Stimulated activated CD4-positive, alpha-beta T cell treated with anti-CD3 and anti-CD28 coated beads, Interleukin-4, amount 100 ng/mL, for 1 hour (primary cell): Measurements from ENCODE around the gene SLC25A47.
"Not testable (repeated sequence)": the region's sequence is repeated elsewhere in the genome, so short reads cannot be mapped to it uniquely, and the experiment has no call there.

Experiments used
- DNase-seq: peaks from one replicate; pipeline ENCODE4 v3.0.0-alpha.2; 2020

SLC25A47 gene, protein sequence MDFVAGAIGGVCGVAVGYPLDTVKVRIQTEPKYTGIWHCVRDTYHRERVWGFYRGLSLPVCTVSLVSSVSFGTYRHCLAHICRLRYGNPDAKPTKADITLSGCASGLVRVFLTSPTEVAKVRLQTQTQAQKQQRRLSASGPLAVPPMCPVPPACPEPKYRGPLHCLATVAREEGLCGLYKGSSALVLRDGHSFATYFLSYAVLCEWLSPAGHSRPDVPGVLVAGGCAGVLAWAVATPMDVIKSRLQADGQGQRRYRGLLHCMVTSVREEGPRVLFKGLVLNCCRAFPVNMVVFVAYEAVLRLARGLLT

DNA sequence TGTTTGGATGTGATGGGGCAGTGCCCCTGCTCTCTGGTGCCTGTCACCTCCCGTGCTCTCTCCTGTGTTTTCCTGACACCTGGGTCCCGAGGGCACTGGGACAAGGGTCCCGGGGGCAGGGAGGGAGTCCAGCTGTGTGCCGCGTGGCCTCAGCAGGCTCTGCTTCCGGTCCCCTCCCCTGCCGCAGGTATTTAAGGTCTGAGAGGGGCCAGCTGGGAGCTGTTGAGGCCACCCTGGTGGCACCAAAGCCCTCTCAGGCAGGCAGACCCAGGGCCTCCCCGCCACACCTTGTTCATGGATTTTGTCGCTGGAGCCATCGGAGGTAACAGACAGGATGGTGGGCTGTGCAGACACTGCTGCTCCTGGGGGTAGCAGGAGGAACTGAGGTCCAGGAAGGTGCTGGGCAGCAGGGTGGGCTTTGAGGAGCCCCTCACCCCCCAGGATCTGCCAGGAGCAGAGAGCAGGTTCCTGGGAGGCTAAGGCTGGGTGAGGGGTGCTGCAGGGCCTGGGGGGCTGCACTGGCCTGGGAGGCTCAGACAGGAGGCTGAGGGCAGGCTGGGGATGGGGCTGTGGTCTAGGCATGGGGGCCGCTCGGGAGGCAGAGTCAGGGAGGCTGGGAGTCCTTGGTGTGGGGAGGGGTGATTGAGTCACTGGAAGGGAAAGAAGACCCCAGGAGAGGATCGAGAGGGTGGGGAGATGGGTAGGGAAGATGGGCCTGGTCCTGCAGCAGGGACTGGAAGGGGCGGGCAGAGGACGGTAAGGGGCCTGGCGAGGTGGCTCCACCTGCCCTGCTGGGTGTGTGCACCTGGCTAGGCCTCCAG, at the start of gene SLC25A47:
TSS of gene SLC25A47 (plus strand) at position 219 of the 821 bp plus-strand sequence. CDS start at position 295, 76 bp downstream.
- no peak for DNase-seq

DNA sequence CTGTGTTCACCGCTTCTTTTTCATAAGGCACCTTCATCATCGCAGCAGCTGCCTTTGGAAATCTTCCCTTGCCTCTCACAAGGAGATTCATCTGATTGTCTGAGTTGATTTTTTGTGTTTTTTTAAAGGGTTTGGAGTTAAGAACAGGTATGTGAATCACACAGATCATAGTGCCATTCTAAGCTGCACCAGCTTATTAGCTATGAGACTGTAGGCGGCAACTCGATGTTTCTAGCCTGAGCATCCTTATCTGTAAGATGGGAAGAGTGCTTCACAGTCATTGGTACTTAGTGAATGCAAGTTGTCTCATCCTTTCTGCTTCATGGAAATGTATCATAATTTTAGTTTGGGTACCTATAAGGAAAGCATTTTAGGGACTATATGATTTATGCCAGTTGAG, 48.9 kb upstream of the SLC25A47 start:
- DNase-seq: no peak

DNA sequence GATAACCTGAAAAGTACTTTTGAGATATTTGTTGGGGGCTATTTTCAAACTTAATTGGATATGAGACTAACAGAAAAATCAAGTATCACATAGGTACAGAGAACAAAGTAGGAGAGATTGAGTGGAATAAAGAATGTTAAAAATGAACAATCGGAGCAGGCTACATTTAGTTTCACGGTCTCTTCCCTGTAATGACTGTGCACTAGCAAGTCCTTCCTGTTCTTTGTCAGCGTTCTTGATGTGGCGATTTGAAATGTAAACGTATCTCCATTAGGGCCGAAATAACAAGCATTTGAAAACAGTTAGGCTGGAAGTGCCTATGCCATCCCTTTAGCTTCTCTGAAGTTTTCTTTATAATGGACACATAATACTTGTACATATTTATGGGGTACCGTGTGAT, 47.9 kb upstream of the SLC25A47 start:
- DNase-seq: no peak

DNA sequence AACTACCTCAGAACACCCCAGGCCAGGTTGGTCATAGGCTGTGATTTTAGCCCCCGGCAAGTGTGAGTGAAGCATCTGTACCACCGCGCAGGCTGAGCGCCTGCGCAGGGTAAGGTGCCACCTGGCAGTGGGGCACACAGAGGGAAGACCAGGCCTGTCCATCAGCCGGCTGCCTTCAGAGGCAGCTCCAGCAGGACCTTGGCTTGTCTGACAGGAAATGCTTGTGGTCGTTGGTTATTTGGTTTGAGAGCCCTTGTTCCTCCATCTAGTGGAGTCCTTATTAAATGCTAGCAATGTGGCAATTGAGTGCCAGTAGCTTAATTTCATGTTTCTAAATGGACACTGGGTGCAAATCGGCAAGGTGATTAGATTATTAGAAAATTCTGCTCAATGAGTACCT, 44.4 kb upstream of the SLC25A47 start:
- DNase-seq: no peak

DNA sequence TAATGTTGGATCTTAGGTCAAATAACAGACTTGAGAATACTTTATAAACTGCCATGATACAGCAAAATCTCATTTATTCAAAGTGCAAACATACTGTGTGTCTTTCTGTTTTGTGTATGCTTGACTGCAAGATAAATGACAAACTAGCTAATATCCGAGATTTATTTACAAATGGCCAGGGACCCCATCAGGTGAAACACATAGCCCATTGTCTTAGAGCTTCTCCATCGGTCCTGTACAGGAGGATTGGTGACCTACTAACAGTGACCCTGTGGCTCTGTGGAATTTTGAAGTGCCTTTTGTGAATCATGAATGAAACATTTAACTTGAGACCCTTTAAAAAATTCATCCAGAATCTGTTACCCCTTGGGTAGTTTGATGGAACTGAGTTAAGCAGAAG, 44.0 kb upstream of the SLC25A47 start:
- DNase-seq: no peak

DNA sequence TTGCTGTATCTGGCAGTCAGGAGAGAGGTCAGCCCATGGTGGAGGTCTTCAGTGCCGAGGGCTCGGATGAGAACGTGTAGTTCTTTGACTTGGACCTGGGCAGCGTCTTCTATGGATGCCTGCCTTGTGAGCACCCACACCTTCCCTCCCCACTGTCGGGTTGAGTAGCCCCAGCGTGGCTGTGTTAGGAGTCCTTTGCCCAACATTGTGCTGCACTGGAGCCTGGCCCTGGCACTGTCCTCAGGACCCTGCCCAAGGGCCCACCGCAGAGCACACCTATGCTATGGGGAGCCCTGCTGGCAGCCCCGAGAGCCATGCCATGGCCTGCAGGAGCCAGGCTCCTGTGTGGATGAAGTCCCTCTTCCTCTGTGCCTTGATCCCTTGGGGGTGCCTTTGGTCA, 43.6 kb upstream of the SLC25A47 start:
- DNase-seq: no peak

DNA sequence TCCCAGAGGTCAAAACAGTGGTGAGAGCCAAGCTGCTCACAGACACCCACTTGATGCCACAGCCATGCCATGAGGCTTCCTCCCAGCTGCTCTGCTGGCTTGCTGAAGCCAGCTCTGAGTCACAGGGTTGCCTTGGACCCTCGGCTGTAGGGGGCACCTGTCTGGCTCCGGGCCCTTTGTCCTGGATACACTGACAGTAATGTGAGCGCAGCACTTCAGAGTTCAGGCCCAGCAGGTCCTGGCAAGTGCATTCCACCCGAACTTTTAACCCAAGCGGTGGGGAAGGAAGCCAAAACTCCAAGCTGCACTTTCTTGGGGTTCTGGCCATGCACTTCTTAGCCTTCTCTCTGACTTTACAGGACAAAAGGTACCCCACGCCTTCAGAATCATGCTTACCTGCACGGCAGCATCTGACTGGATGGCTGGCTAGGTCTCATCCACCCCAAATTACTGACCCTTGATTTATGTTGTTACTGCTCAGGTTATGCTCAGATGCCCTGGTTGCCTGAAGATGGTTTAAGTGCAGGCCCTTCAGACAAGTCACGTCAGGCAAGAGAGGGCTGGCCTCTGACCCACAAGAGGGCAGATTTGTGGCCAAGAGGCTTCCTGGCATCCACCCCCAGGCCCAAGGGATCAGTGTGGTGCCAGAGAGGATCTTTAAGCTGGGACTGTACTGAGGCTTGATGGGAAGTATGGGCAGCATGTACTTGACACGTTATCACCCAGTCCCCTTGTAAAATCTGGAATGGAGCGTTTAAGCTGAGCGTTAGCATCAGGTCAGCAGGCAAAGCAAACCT, 41.7 kb upstream of the SLC25A47 start:
- DNase-seq: no peak

DNA sequence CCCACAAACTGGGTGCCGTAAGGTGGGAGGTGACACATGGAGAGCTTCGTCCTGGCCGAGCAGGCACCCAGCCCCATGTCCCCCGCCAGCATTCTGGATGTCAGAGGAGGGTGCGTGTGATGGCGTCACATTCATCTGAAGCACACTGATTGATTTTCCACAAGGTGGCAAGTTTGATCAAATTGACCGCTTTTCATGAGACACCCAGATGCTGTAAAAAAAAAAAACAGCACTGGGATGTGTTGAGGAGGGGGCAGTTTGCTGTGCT, 41.1 kb upstream of the SLC25A47 start:
- DNase-seq: no peak

DNA sequence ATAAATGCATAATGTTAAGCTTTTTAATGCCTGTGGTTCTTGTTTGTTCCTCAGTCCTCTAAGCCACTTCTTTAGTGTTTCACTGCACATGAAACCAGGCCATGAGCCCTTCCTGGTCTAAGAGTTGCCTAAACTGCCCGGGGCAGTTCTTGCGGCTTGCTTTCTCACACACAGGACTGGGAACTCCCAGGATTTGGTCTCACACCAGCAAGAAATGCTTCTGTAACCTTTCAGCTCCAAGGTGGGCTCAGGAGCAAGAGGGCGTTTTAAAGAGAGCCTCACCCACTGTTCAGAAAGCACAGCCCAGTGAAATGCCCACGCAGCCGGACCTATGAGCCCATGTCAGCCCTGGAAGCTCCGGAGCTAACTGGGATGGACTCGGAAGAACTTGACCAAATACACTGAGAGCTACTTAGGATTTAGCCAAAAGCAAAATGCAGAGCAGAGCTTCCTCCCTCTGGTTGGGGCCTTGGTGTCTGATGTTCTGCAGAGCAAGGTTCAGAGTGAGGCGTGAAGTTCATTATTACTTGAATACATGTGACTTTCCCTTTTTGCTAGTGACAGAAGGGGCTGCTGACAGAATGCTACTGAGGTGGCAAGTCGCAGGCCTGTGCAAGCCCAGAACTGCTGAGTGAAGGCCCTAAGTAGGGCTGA, 40.2 kb upstream of the SLC25A47 start:
- DNase-seq: no peak

DNA sequence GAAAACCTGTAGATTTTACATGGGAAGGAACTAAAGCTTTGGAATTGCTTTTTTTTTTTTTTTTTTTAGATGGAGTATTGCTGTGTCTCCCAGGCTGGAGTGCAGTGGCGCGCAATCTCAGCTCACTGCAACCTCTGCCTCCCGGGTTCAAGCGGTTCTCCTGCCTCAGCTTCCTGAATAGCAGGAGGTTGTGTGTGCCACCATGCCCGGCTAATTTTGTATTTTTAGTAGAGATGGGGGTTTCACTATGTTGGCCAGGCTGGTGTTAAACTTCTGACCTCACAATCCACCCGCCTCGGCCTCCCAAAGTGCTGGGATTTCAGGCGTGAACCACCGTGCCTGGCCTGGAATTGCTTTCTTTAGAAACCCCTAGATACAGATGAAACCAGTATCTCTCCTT, 39.7 kb upstream of the SLC25A47 start:
- DNase-seq: not testable (repeated sequence)

DNA sequence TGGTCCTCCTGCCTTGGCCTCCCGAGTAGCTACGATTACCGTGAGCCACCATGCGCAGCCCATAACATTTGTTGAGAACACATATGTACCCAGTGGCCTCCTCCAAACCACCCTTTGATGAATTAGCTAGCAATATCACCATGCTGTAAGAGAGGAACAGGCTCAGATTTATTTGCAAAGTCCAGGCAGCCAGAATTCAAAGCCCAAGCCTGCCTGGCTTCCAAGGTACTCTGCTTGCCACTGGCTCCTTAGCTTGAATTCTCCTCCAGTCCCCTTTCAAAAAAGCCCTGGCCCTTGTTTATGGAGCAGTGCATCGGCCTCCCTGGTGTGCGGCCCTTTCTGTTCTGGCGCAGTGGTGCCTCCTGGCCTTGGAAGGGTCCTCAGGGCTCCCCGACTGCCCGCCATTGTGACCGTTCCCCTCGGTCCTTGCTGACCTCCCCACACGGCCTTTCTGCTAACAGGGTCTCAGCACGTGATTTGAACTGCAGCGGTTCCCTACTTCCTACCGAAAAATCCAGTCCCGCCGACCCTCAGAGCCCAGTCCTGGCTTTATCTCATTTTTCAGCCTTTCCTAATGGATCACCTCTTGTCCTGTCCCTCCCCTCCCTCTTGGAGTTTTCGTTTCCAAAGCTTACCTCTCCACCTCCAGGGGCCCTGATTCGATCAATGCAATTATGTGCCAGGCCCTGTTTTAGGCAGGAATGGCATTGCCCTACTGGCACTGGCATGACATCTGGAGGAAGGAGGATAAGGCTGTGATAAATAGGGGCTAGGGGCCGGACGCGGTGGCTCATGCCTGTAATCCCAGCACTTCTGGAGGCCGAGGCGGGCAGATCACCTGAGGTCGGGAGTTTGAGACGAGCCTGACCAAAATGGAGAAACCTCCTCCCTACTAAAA, 38.9 kb upstream of the SLC25A47 start:
- no peak for DNase-seq

DNA sequence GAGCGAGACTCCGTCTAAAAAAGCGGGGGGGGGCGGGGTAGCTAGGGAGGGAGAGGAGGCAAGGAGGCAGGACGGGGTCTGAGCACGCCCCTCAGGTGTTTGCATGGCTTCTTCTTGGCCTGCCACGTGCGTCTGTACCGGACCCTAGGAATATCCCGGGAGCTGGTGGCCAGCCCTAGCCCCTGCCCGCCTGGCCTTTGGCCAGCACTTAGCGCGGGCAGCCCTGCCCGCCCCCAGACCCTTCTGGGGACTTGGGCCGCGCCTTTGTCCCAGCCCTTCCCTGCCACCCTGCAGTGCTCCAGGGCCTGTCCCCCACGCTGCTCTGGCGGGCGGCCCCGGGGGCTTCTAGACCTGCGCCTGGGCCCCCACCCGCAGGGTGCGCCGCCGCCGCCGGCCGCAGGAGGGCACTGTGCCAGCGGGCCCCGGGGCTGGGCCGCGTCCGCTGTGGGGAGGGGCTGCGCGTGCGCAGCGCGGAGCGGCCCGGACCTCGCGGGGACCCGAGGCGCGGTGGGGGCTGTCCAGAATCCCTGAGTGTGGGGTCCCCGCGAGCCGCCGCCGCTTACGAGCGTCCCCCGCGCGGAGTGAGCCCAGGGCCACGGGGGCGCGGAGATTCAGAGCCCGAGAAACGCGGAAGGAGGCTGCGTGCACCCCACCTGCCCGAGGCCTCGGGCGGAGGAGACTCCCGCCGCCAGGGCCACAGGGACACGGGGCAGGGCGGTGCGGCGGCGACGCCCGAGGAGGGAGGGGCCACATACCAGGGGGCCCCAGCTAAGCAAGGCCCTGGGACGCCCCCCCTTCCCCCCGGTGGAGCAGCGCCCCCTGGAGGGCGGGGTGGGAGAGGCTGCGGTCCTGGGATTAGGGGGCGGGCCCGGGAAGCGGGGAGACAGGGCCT, 37.9 kb upstream of the SLC25A47 start:
- peak; percentile 82 for DNase-seq

DNA sequence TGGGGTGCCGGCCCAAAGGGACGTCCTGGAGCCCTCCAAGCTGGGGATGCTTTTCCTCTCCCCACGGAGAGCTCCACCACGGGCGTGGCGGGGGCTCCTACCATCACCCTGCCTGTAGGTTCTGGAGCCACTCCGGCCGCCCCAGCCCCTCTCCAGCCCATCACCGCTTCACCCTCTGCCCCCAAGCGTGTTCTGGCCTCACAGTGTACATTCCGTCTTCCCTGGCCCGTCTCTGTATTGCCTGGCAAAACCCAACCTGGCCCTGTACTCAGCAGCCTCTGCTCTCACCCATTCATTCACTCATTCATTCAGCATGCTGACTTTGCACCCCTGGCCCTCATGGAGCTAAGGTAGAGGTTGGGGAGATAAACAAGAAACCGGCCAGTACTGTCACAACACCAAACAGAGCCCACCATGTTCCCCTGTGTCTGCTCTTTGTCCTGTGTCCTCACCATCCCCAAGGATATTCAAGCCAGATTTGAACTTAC, 37.2 kb upstream of the SLC25A47 start:
- DNase-seq: no peak

DNA sequence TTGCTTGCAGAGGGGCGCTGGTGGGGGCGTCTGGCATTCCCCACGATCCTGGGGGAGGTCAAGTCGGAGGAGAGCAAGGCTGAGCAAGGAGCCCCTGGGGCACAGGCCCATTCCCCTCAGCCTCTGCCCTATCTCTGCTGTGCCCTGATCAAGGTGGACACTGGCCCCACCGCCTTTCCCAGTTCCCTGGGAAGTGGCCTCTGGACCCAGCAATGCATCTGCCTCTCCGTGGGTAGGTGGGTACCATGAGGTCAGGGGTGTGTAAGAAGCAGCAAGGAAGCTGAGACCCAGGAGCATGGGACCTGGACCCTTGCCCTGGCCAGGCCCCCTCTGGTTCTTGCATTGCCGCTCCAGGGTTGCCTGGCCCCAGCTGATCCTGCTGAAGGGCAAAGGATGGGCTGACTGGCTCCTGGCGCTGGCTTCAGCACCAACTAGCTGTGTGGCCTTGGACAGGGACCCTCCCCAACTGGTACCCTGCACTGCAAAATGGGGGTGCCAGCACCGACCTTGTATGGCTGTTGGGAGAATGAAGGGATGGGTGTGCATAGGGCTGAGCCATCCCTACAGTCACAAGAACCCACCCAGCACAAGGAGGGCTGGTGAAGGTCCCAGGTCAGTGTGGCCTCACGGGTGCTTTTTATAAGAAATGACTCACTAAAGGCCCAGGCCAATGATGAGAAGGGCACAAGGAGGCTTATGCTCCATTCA, 36.5 kb upstream of the SLC25A47 start:
- no peak for DNase-seq

DNA sequence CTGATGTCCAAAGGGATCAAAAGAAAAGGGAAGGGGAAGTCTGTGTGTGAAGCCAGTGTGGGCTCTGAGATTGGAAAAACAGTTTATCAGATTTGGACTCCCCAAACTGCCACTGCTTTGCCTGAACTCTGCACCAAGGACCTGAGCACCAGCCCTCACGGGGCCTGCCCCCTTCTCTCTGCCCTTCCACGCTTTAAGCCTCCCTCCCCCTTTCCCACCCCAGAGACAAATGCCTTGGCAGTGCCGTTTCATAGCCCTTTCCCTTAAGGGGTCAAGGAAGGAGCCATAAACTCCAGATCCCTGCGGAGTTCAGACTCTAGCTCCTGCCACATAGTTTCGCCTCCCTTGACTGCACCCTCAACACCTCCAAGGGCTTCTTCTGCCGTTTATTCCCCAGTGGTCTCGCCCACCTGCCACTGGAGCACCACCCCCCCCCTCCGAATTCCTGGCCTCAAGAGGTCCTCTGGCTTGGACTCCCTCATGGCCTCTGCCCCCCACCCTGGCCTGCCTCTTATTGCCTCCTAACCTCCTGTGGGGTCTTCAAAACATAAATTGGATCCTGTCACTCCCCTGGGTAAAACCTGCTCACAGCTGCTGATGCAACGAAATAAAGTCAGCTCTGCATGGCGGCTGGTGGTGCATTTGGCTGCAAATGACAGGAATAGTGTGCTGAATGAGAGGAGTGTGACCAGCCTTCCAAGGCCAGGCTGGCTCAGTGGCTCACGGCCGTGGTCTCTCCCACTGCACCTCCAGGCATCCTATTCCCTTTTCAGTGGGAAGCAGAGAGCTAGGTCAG, 35.7 kb upstream of the SLC25A47 start:
- DNase-seq: no peak

DNA sequence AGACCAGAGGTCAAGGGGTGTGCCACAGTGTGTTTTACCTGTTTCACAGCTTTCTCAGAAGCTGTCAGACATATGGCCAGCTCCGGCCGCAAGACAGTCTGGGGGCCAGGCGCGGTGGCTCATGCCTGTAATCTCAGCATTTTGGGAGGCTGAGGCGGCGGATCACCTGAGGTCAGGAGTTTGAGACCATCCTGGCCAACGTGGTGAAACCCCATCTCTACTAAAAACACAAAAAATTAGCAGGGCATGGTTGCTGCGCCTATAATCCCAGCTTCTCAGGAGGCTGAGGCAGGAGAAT, 35.2 kb upstream of the SLC25A47 start:
- DNase-seq: not testable (repeated sequence)

DNA sequence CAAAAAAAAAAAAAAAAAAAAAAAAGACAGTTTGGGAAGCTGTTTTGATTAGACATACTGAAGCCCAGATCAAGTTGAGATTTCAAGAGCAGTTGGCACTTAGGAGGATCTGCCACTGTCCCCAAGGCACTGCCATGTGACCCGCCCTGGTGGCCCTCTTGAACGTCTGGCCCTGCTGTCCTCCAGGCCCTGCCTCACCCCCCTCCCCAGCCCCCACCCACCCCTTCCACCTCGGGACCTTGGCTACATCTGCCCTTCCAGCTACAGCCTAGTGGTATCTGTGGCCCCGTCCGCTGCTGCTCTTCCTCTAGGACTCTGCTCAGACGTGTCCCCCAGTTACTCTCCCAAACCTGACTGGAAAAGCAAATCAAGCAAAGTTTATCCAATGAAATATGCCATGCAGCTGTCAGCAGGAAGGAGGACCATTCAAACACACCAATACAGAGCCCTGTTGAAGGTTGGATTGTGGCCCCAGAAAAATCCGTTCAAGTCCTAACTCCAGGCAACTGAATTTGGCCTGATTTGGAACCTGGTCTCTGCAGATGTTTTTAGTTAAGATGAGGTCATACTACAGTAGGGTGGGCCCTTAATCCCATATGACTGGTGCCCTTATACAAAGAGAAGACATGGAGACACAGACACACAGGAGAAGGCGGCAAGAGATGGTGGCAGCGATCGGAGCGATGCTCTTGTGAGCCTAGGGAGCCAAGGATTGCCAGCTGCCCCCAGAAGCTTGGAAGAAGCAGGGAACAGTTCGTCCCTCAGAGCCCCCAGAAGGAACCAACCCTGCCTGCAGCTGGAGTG, 34.6 kb upstream of the SLC25A47 start:
- no peak for DNase-seq

DNA sequence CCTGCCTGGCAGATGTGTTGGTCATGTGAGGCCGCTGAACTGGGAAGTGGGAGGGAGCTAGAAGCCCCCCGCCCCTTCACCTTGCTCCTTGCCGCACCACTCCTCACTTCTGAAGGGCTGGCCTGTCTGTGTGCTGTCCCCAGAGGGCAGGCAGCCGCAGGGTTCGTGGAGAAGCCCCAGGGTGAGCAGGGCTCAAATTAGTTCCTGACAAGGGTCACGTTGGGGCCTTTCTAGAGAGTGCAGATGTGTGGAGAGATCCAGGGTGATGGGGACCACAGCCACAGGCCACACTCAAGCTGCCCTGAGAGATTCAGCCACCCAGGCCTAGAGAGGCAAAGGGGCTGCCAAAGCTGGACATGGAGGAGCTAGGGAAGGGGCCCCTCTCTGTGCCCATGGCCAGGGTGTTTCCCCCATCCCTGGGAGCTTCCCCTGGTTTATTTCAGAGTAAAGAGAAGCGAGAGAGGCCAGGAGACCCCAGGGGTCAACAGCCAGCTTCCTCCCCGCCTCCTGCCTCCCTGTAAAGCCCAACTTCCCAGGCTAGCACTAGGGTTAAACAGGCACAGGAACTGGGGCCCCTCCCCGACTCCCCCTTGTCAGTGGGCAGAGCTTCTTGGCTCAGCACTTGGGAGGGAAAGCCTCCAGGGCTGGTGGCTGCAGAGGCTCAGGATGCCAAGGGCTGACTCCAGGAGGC, 33.1 kb upstream of the SLC25A47 start:
- DNase-seq: no peak
